Measurements from ENCODE around the gene RNASET2.
"Not testable (repeated sequence)": the region's sequence is repeated elsewhere in the genome, so short reads cannot be mapped to it uniquely, and the experiment has no call there.

RNASET2 gene

GRCh38 chr6:166927935-166928643 is 28.3 kb downstream of the RNASET2 start:
- no peak for DNase-seq (ENCODE audit: low spot score)

DNA sequence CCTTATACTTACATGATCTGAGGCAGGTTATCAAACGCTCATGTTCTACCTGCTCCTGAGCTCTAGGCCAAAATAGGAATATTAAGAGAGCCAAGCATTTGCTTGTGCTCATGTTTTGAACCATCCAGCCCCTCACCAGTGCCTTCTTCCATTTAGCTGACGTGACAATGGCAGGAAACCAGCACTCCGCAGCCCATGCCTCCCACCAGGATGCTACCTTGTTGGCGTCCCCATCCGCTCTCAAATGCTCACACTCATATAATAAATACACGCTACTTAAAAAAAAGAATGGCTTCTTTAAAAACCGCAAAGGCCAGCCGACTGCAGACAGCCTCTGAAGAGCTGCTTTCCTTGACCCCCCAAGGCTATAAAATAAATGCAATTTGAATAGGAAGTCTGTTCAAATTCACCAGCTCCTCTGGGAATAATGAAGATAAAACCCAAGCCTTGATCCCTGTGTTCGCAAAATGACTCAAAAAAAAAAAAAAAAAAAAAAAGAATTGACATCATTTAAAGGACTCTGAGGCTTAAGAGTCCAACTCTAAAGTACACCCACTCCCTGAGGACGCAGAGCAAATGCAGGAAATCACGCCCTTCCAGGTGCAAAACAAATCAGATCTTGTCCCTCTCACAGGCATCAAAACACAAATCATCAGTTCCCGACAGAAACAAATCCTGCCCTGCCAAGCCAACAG is 29.0 kb downstream of the RNASET2 start:
- no peak for DNase-seq (ENCODE audit: low spot score)

- no peak for DNase-seq (ENCODE audit: low spot score)
Observed at GRCh38 chr6:166926748-166927147, 29.6 kb downstream of the RNASET2 start.

DNA sequence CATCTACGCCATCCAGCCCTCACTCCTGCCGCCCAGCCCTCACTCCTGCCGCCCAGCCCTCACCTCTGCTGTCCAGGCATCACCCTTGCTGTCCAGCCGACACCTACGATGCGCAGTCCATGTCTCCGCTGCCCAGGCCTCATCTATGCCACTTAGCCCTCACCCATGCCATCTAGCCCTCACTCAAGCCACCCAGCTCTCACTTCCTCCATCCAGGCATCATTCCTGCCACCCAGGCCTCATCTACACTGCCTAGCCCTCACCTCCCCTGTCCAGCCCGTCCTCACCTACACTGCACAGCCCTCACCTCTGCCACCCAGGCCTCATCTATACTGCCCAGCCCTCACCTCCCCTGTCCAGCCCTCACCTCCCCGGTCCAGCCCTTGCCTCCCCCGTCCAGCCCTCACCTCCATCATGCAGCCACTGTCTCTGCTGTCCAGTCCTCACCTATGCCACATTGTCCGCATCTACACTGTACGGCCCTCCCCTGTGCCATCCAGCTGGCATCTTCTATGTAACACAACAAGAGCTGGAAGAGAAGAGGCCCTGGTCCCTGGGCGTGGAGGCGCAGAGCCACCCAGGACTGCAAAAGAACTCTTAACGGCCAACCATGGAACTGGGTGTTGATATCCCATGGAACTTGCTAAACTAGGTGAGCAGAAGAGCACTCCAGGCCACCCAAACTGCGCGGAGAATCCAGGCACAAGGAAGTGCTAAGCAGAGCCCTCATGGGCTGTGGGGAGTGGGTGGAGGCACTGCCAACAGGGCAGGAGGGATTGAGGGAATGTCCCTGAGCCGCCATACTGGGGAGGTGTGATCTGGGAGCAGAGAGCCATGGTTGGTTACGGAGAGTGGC is 31.0 kb downstream of the RNASET2 start:
- no peak for DNase-seq (ENCODE audit: low spot score)

GRCh38 chr6:166924531-166924930 is 31.8 kb downstream of the RNASET2 start:
- no peak for DNase-seq (ENCODE audit: low spot score)

- DNase-seq (ENCODE audit: low spot score) = no peak
Observed at GRCh38 chr6:166922937-166923336, 33.4 kb downstream of the RNASET2 start.

DNA sequence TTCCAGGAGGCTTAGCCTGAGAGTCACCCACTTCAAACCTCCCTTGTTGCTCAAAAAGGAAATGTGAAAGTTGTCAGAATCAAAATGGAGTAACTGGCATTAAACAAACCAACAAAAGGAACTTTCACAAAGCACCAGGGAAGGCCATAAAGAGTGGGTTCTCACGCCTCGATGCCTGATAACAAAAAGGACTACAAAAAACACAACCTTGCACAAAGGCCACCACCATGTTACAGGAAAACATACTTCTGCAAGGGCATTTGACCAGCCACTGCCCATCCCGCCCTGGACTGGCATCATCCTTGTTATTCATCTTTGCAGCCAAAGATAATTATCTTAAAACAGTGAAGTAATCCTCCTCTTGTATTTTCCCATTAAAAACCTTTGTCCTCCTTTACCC is 34.8 kb downstream of the RNASET2 start:
- DNase-seq (ENCODE audit: low spot score) = no peak

GRCh38 chr6:166916824-166917223 is 39.5 kb downstream of the RNASET2 start:
- DNase-seq (ENCODE audit: low spot score) = no peak

DNA sequence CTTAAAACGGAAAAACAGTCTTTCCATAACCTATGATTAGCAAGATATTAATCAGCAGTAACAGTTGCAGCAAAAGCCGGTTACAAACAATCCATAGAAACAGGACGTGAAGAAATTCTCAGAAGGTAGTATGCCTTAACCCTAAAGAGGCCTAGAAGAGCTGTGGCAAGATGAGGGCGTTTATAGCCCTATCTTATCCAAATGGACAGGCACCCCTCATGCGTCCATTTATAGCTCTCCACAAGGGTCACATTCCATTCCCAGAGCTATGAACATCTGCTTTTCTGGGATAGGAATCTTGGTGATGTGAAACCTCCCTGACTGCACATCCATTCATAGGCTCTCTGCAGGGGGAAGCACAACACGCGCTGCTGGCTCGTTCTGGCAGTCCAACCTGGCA is 40.9 kb downstream of the RNASET2 start:
- DNase-seq (ENCODE audit: low spot score) = not testable (repeated sequence)

- not testable (repeated sequence) for DNase-seq (ENCODE audit: low spot score)
Observed at GRCh38 chr6:166914952-166915351, 41.4 kb downstream of the RNASET2 start.

DNA sequence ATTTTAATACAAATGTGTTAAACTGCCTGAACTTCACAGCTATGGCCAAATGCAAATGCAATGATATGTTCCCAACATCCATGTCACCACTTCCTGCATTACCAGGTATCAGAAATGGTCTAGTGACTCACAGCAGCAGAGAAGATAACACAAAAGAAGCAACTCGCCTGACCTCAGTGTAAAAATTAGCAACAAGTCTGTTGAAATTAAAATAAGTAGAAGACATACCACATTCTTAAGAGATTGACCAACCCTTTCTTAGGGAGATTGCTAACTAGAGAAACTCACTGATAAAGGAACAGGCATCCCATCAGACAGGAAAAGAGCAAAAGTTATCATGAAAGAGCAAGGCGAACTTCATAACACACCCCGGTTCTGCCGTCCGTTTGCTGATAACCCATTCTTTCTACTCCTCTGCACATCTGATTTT is 45.1 kb downstream of the RNASET2 start:
- DNase-seq (ENCODE audit: low spot score) = no peak

- DNase-seq (ENCODE audit: low spot score) = no peak
Observed at GRCh38 chr6:166910601-166911000, 45.7 kb downstream of the RNASET2 start.

GRCh38 chr6:166908811-166909210 is 47.5 kb downstream of the RNASET2 start:
- no peak for DNase-seq (ENCODE audit: low spot score)

GRCh38 chr6:166907871-166908806 is 48.2 kb downstream of the RNASET2 start:
- DNase-seq (ENCODE audit: low spot score) = no peak

DNA sequence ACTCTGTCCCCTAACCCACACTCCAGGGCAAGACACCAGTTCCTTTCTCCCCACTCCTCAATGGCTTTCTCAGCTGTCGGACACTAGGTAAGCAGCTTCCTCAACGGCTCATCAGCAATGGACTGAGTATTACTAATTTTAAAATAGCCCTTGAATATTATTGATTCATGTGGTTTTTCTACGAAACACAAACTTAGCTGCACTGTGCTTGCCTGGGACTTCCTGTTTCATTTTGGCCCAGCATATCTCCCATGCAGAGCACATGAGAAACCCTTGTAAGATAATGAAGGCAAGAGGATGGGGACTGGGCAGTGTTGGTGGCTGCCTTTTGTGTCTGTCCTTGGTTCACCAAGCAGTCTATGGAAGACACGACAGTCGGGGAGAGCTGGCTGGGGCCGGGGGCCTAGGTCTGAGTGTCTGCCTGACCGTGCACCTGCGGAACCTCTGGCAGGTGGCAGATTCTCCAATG is 48.9 kb downstream of the RNASET2 start:
- DNase-seq (ENCODE audit: low spot score) = no peak

- no peak for DNase-seq (ENCODE audit: low spot score)
Observed at GRCh38 chr6:166906376-166907044, 49.8 kb downstream of the RNASET2 start.

- DNase-seq (ENCODE audit: low spot score) = no peak
Observed at GRCh38 chr6:166905505-166906134, 50.7 kb downstream of the RNASET2 start.

DNA sequence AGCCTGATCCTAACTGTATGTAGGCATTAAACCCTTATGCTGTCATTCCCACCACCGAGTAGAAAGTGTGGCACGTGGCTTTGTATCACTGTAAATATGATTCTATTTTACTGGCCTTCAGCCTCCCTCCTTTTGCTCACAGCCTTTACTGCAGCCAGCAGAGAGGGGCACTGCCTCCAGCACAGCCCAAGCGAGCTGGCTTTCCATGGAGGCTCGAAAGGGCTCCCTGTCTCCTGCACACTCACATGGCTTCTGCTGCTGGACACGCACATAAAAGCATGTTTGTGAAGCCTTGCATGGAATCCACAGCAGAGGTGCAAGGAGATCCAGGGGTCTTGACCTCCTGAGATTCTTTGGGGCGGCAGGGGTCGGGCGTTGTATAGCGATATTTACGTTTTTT is 51.3 kb downstream of the RNASET2 start:
- no peak for DNase-seq (ENCODE audit: low spot score)

- DNase-seq (ENCODE audit: low spot score) = peak; percentile 54
Observed at GRCh38 chr6:166904101-166904746, 52.1 kb downstream of the RNASET2 start.

Measured in SK-N-DZ (cell line).